PFSK-1 (cell line): ENCODE results near the gene RNF214.

ENCODE experiments used
- FOXP2 ChIP-seq: optimal IDR thresholded peaks from 2 replicates; pipeline ENCODE3; 2011; ENCODE audit warnings: borderline replicate concordance, control low read depth, inconsistent platforms; ENCODE audit not compliant: insufficient read depth; ENCODE audit errors: extremely low read length, extremely low read depth
- POLR2AphosphoS5 ChIP-seq: IDR thresholded peaks from 2 replicates; pipeline ENCODE4 v1.6.1; 2012; ENCODE audit warnings: low read depth, mild to moderate bottlenecking, control low read depth, low read length, moderate library complexity
- REST ChIP-seq, 2 experiments: IDR thresholded peaks; 2 replicates each; pipeline versions ENCODE4 v1.6.1 to v1.8.0; 2011 to 2012; ENCODE audit warnings: low read depth in 2 of 2, low read length in 2 of 2, control low read depth in 1 of 2, inconsistent platforms in 1 of 2, mild to moderate bottlenecking in 1 of 2, moderate library complexity in 1 of 2; ENCODE audit not compliant: insufficient read depth in 1 of 2
- SIN3A ChIP-seq: IDR thresholded peaks from 2 replicates; pipeline ENCODE4 v1.6.1; 2012; ENCODE audit warnings: mild to moderate bottlenecking, low read length, moderate library complexity, borderline replicate concordance; ENCODE audit not compliant: insufficient read depth
- TAF1 ChIP-seq: IDR thresholded peaks from 2 replicates; pipeline ENCODE4 v1.6.1; 2012; ENCODE audit warnings: low read length, control low read depth, borderline replicate concordance; ENCODE audit not compliant: insufficient read depth

RNF214 gene

GRCh38 chr11:117230286-117230961 lies 2.0 kb upstream of the RNF214 start:
- no peak for TF ChIP-seq POLR2AphosphoS5
- TF ChIP-seq SIN3A: no peak
- no peak for TF ChIP-seq FOXP2
- no peak for TF ChIP-seq TAF1
- TF ChIP-seq REST (IDR thresholded peaks at IDR 0.05; ENCODE audit: insufficient read depth in 1 of 2, low read depth in 2 of 2, low read length in 2 of 2): no peak

GRCh38 chr11:117230999-117231841 lies 1.3 kb upstream of the RNF214 start:
- no peak for TF ChIP-seq FOXP2
- TF ChIP-seq TAF1: no peak
- TF ChIP-seq REST (IDR thresholded peaks at IDR 0.05; ENCODE audit: insufficient read depth in 1 of 2, low read depth in 2 of 2, low read length in 2 of 2): no peak

- TF ChIP-seq SIN3A (peak; percentile 92; the same call in 1 of the 2 replicates), POLR2AphosphoS5 (peak; percentile 61; the same call in 1 of the 2 replicates), REST (IDR thresholded peaks at IDR 0.05; ENCODE audit: insufficient read depth in 1 of 2, low read depth in 2 of 2, low read length in 2 of 2) (0 out of 4 replicates have a peak, but pooled peaks of 1 of the 2 experiments have one; percentile 40), TAF1 (0 out of 2 replicates have a peak, but pooled peaks have one; percentile 48), FOXP2 (peak; percentile 26)
These were observed 704 bp upstream of the RNF214 start, which contains the start of gene PCSK7 for GRCh38 chr11:117231842-117232091. TSS of gene PCSK7 (minus strand) at chr11:117232073. CDS start at chr11:117229844, 2,229 bp downstream.

GRCh38 chr11:117232911-117233409 lies 489 bp downstream of the RNF214 start:
- TF ChIP-seq POLR2AphosphoS5: no peak
- TF ChIP-seq REST (IDR thresholded peaks at IDR 0.05; ENCODE audit: insufficient read depth in 1 of 2, low read depth in 2 of 2, low read length in 2 of 2): no peak
- TF ChIP-seq FOXP2: no peak
- no peak for TF ChIP-seq SIN3A
- TF ChIP-seq TAF1: no peak
